ENCODE measurements around the gene STK32B.

STK32B gene

GRCh38 chr4:5469151-5469775 is 418.0 kb downstream of the STK32B start:
- no peak overlapping the region for H3K4me3 ChIP-seq (replicated peaks; ENCODE audit: low read depth, low read length)
- TF ChIP-seq, protein P1, sequence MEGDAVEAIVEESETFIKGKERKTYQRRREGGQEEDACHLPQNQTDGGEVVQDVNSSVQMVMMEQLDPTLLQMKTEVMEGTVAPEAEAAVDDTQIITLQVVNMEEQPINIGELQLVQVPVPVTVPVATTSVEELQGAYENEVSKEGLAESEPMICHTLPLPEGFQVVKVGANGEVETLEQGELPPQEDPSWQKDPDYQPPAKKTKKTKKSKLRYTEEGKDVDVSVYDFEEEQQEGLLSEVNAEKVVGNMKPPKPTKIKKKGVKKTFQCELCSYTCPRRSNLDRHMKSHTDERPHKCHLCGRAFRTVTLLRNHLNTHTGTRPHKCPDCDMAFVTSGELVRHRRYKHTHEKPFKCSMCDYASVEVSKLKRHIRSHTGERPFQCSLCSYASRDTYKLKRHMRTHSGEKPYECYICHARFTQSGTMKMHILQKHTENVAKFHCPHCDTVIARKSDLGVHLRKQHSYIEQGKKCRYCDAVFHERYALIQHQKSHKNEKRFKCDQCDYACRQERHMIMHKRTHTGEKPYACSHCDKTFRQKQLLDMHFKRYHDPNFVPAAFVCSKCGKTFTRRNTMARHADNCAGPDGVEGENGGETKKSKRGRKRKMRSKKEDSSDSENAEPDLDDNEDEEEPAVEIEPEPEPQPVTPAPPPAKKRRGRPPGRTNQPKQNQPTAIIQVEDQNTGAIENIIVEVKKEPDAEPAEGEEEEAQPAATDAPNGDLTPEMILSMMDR (IDR thresholded peaks at IDR 0.05; ENCODE audit: low read length, missing control alignments), result no peak

GRCh38 chr4:5469861-5470260 is 418.6 kb downstream of the STK32B start:
- DNase-seq (ENCODE audit: low read depth), result no peak
- TF ChIP-seq, protein P1 (IDR thresholded peaks at IDR 0.05; ENCODE audit: low read length, missing control alignments), result no peak
- no peak overlapping the region for H3K4me3 ChIP-seq (replicated peaks; ENCODE audit: low read depth, low read length)

More at GRCh38 chr4:5469151-5469775, 418.0 kb downstream of the STK32B start:
- no peak for DNase-seq (ENCODE audit: low read depth)

DNA sequence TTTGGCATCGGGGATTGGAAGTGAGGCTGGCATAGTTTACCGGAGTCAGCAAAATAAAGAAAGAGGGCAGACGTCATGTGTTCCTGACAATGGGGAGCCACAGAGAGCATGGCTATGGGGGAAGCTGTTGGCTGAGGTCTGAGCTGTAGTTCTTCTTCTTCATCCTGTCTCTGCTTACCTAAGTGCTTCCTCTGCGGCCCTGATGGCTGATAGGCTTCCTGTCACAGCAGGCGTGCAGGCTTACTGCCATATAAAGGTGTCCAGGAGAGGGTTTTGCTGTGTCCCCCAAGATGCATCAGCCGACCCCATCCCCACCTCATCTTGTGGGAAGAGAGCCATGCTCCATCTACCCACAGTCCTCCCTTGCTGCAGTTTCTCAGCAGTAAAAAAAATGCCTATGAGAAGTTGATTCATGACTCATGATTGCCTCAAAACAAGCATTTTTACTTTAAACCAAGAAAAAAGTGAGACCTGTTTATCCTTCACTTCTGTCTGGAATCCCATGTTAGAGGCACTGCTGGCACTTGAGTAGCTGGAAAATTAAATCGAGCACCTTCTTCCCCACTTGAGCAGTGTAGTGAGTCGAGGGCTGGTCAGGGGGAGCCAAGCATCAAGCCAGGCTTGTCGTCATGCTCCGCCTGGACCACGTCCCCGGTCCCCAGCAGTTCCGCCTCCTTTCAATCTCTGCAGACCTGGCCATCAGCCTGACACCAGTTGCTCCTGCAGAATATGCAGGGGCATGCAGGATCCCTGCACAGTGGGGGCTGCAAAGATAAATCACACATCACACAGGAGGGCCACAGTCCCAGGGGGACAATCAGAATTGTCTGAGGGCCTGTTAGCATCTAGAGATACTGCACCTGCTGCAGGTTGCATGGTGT is 419.3 kb downstream of the STK32B start:
- no peak overlapping the region for H3K4me3 ChIP-seq (replicated peaks; ENCODE audit: low read depth, low read length)
- no peak for DNase-seq (ENCODE audit: low read depth)
- TF ChIP-seq, protein P1 (IDR thresholded peaks at IDR 0.05; ENCODE audit: low read length, missing control alignments), result no peak

DNA sequence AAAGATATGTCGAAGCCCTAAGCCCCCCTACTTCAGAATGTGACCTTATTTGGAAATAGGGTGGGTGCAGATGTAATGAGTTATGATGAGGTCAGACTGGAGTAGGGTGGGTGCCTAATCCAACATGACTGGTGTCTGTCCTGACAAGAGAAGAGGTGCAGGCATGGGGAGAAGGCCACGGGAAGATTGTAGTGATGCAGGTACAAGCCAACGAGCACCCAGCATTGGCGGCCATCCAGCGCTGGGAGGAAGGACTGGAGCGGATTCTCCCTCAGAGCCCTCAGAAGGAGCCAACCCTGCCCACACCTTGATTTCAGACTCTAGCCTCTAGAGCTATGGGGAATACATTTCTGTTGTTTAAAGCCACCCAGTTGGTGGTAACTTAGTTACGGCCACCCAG is 419.9 kb downstream of the STK32B start:
- no peak for DNase-seq (ENCODE audit: low read depth)
- no peak overlapping the region for H3K4me3 ChIP-seq (replicated peaks; ENCODE audit: low read depth, low read length)
- TF ChIP-seq, protein P1 (IDR thresholded peaks at IDR 0.05; ENCODE audit: low read length, missing control alignments), result no peak

- TF ChIP-seq, protein P1 (IDR thresholded peaks at IDR 0.05; ENCODE audit: low read length, missing control alignments), result no peak
- no peak for DNase-seq (ENCODE audit: low read depth)
- no peak overlapping the region for H3K4me3 ChIP-seq (replicated peaks; ENCODE audit: low read depth, low read length)
Measured at GRCh38 chr4:5471691-5472090, 420.4 kb downstream of the STK32B start.

GRCh38 chr4:5472160-5472591 is 420.9 kb downstream of the STK32B start:
- TF ChIP-seq, protein P1 (IDR thresholded peaks at IDR 0.05; ENCODE audit: low read length, missing control alignments), result no peak
- DNase-seq (ENCODE audit: low read depth), result no peak
- no peak overlapping the region for H3K4me3 ChIP-seq (replicated peaks; ENCODE audit: low read depth, low read length)
